Neuronal stem cell (in vitro differentiated cells): ENCODE results near the gene DHX30.

Experiments
- DNase-seq: peaks from one replicate; pipeline ENCODE4 v3.0.0-alpha.2; 2013; ENCODE audit warnings: low spot score
- H2AFZ ChIP-seq: one replicate; pipeline ENCODE4 v1.6.1; 2013; ENCODE audit warnings: mild to moderate bottlenecking, low read length, inconsistent platforms
- H2AK5ac ChIP-seq: 2 replicates; pipeline ENCODE4 v1.6.1; 2013; ENCODE audit warnings: low read depth, mild to moderate bottlenecking, inconsistent platforms, low read length, moderate library complexity, mixed read lengths
- H2BK120ac ChIP-seq: 2 replicates; pipeline ENCODE4 v1.6.1; 2013; ENCODE audit warnings: low read depth, mild to moderate bottlenecking, inconsistent platforms, low read length, moderate library complexity, mixed read lengths
- H2BK12ac ChIP-seq: one replicate; pipeline ENCODE4 v1.6.1; 2013; ENCODE audit warnings: low read length, inconsistent platforms
- H2BK15ac ChIP-seq: 2 replicates; pipeline ENCODE4 v1.6.1; 2013; ENCODE audit warnings: mild to moderate bottlenecking, low read length, inconsistent platforms, mixed read lengths
- H2BK5ac ChIP-seq: one replicate; pipeline ENCODE4 v1.6.1; 2013; ENCODE audit warnings: inconsistent platforms, mild to moderate bottlenecking, low read length, moderate library complexity
- H3K14ac ChIP-seq: one replicate; pipeline ENCODE4 v1.6.1; 2013; ENCODE audit warnings: low read length, inconsistent platforms
- H3K18ac ChIP-seq: 2 replicates; pipeline ENCODE4 v1.6.1; 2013; ENCODE audit warnings: low read length, inconsistent platforms
- H3K23ac ChIP-seq: 2 replicates; pipeline ENCODE4 v1.6.1; 2013; ENCODE audit warnings: low read depth, mild to moderate bottlenecking, mixed read lengths, low read length, inconsistent platforms; ENCODE audit not compliant: poor library complexity
- H3K27ac ChIP-seq: replicated peaks from 3 replicates; pipeline ENCODE4 v1.5.1; 2013; ENCODE audit warnings: low read length, inconsistent platforms
- H3K27me3 ChIP-seq, 3 experiments: 2 replicates each; pipeline ENCODE4 v1.6.1; 2013; ENCODE audit warnings: low read length in 3 of 3, mild to moderate bottlenecking in 2 of 3, inconsistent platforms in 1 of 3, low read depth in 1 of 3, mixed read lengths in 1 of 3, moderate library complexity in 1 of 3; ENCODE audit not compliant: control insufficient read depth in 3 of 3, insufficient read depth in 3 of 3
- H3K36me3 ChIP-seq, 2 donors: replicated peaks in 1 of 2; 2 replicates each; pipeline ENCODE4 v1.6.1; 2013; ENCODE audit warnings: low read length in 2 of 2; ENCODE audit not compliant: control insufficient read depth in 2 of 2, insufficient read depth in 2 of 2
- H3K4ac ChIP-seq: 2 replicates; pipeline ENCODE4 v1.6.1; 2013; ENCODE audit warnings: inconsistent platforms, mild to moderate bottlenecking, low read length, moderate library complexity
- H3K4me1 ChIP-seq, 2 donors: 1 replicate in 1 of 2; 2 replicates in 1 of 2; pipeline ENCODE4 v1.6.1; 2013; ENCODE audit warnings: low read length in 2 of 2, low read depth in 1 of 2; ENCODE audit not compliant: control insufficient read depth in 2 of 2, insufficient read depth in 1 of 2
- H3K4me2 ChIP-seq: one replicate; pipeline ENCODE4 v1.6.1; 2013; ENCODE audit warnings: mild to moderate bottlenecking, low read length, inconsistent platforms; ENCODE audit not compliant: insufficient read depth, poor library complexity, severe bottlenecking
- H3K4me3 ChIP-seq, 2 donors: 2 replicates each; pipeline ENCODE4 v1.5.1; 2013; ENCODE audit warnings: low read length in 2 of 2, mild to moderate bottlenecking in 2 of 2, inconsistent platforms in 1 of 2, moderate library complexity in 1 of 2
- H3K79me1 ChIP-seq: one replicate; pipeline ENCODE4 v1.6.1; 2013; ENCODE audit warnings: low read depth, mild to moderate bottlenecking, inconsistent platforms, low read length, moderate library complexity
- H3K9ac ChIP-seq: one replicate; pipeline ENCODE4 v1.6.1; 2013; ENCODE audit warnings: mild to moderate bottlenecking, low read depth, low read length, inconsistent platforms; ENCODE audit not compliant: poor library complexity
- H3K9me3 ChIP-seq, 2 donors: replicated peaks in 1 of 2; 2 replicates each; pipeline versions ENCODE3 to v1.6.1; 2013; ENCODE audit warnings: low read length in 2 of 2, mild to moderate bottlenecking in 2 of 2, inconsistent platforms in 1 of 2, low read depth in 1 of 2, mixed read lengths in 1 of 2, moderate library complexity in 1 of 2; ENCODE audit not compliant: control insufficient read depth in 2 of 2, insufficient read depth in 1 of 2
- H4K8ac ChIP-seq: one replicate; pipeline ENCODE4 v1.6.1; 2013; ENCODE audit warnings: low read depth, mild to moderate bottlenecking, inconsistent platforms, low read length, moderate library complexity
- H4K91ac ChIP-seq: one replicate; pipeline ENCODE4 v1.6.1; 2013; ENCODE audit warnings: low read length, low read depth, mild to moderate bottlenecking, inconsistent platforms; ENCODE audit not compliant: poor library complexity
- WGBS, 2 donors: extraction: QIAGEN DNeasy Blood & Tissue Kit; methylation state at CpG; one replicate each; pipeline ENCODE4 v1.1.7; 2013; ENCODE audit warnings: missing lambda C conversion rate in 2 of 2, mixed read lengths in 1 of 2; ENCODE audit not compliant: insufficient read length in 2 of 2, insufficient replicate concordance in 1 of 2; ENCODE audit errors: extremely low coverage in 2 of 2; 5-methylcytosine and 5-hydroxymethylcytosine counted together

Gene DHX30

GRCh38 chr3:47849699-47850563 lies 47.0 kb downstream of the DHX30 start:
- Histone ChIP-seq H3K4ac (no peak overlapping the region), H3K14ac (no peak overlapping the region), H2BK15ac (no peak overlapping the region), H4K91ac (no peak overlapping the region), H3K4me2 (no peak overlapping the region), H2BK5ac (peak overlapping the region; percentile 30), H3K27ac (no peak overlapping the region), H3K36me3 (peaks cover 68 to 100% of the 10 kb centered on the region in 2 donors), H3K18ac (peak overlapping the region; percentile 39), H3K4me1 (no peaks in the 10 kb centered on the region), H2AFZ (no peak overlapping the region), H3K4me3 (peak overlapping the region in 1 of 2 donors; percentile 5), H2BK120ac (no peak overlapping the region), H3K79me1 (peaks cover 3% of the 10 kb centered on the region), H4K8ac (no peak overlapping the region), H3K27me3 (no peaks in the 10 kb centered on the region), H3K9ac (peak overlapping the region; percentile 9), H3K23ac (peak overlapping the region; percentile 95), H2BK12ac (no peak overlapping the region), H2AK5ac (no peak overlapping the region), H3K9me3 (no peaks in the 10 kb centered on the region)
- DNase-seq = no peak
- WGBS, 2 donors = no CpG with 5 or more reads among the region's 35 CpGs

- Histone ChIP-seq H3K9ac (peak overlapping the region; percentile 9), H2AK5ac (no peak overlapping the region), H2BK12ac (no peak overlapping the region), H2BK15ac (no peak overlapping the region), H3K4ac (no peak overlapping the region), H3K14ac (no peak overlapping the region), H3K4me3 (no peak overlapping the region), H3K4me2 (no peak overlapping the region), H2AFZ (no peak overlapping the region), H3K27ac (no peak overlapping the region), H3K4me1 (no peaks in the 10 kb centered on the region), H3K9me3 (no peaks in the 10 kb centered on the region), H3K79me1 (peaks cover 3% of the 10 kb centered on the region), H3K18ac (no peak overlapping the region), H2BK5ac (no peak overlapping the region), H4K91ac (no peak overlapping the region), H3K27me3 (no peaks in the 10 kb centered on the region), H3K36me3 (peaks cover 71 to 100% of the 10 kb centered on the region in 2 donors), H3K23ac (peak overlapping the region; percentile 37), H2BK120ac (no peak overlapping the region), H4K8ac (no peak overlapping the region)
- DNase-seq = no peak
- no CpG with 5 or more reads among the region's 14 CpGs for WGBS, 2 donors
Observed at GRCh38 chr3:47850564-47851410, 47.8 kb downstream of the DHX30 start.

GRCh38 chr3:47851888-47852603 lies 49.1 kb downstream of the DHX30 start:
- Histone ChIP-seq H3K27ac (no peak overlapping the region), H3K4me2 (no peak overlapping the region), H2AK5ac (no peak overlapping the region), H3K18ac (no peak overlapping the region), H3K9me3 (no peaks in the 10 kb centered on the region), H4K91ac (no peak overlapping the region), H3K36me3 (peaks cover 65 to 100% of the 10 kb centered on the region in 2 donors), H2BK15ac (no peak overlapping the region), H2AFZ (no peak overlapping the region), H3K27me3 (no peaks in the 10 kb centered on the region), H3K4me1 (no peaks in the 10 kb centered on the region), H2BK120ac (no peak overlapping the region), H3K9ac (no peak overlapping the region), H3K14ac (no peak overlapping the region), H3K23ac (peak overlapping the region; percentile 93), H3K4ac (no peak overlapping the region), H3K4me3 (no peak overlapping the region), H2BK12ac (no peak overlapping the region), H2BK5ac (no peak overlapping the region), H4K8ac (peak overlapping the region; percentile 49), H3K79me1 (peaks cover 3% of the 10 kb centered on the region)
- no CpG with 5 or more reads among the region's 12 CpGs for WGBS, 2 donors
- DNase-seq = no peak
